HG03159 (cell line): Measurements from ENCODE around the gene TP73.
"Not testable (repeated sequence)": the region's sequence is repeated elsewhere in the genome, so short reads cannot be mapped to it uniquely, and the experiment has no call there.

Experiments used
- ATAC-seq: cut with Tn5 transposase; IDR thresholded peaks from one replicate; pipeline ENCODE4 v1.9.1; 2021; ENCODE audit warnings: mild to moderate bottlenecking, moderate library complexity; ENCODE audit not compliant: unreplicated experiment

The TP73 gene

DNA sequence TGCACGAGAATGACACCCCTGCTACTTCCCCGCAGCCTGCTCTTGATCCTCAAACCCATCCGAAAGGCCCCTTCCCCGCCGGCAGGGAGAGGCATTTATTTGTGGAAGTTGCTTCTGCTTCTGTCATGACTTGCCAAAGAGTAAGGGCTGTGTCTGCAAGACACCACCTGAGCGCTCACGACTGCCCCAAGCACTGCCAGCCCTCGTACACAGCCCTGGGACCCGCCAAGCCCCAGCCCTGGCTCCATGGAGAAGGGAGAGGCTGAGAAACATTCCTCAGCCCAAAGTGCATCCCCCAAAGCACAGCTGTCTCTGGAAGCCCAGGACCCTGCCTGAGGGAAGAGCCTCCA, 33.8 kb upstream of the TP73 start:
- no peak for ATAC-seq

DNA sequence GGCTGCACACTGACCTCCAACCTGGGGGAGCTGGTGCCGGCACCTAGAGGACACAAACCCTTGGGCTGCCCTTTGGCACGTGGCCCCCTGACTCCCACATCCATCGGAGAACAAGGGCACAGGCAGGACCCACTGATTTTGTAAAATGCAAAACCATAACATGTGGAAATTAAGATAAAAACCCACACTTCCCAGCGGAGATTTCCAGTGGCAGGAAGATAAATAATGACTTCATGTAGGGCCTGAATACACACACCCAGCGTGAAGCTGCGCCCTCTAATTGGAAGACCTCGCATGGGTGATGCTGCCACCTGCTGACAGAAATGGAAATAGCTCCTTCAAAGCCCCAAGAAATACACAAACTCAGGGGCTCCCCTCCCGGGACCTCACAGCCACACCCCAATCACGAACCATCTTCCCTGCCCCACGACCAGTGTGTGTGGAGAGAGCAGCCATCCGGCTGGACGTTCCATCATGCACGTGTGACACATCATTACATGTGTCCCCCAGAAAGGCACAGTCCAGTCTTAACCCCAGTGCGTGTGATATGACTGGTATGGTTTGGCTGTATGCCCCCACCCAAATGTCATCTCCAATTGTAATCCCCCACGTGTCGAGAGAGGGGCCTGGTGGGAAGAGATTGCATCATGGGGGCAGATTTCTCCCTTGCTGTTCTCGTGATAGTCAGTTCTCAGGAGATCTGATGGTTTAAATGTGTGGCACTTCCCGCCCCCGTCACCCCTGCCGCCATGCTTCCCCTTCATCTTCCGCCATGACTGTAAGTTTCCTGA, 33.2 kb upstream of the TP73 start:
- ATAC-seq: no peak

DNA sequence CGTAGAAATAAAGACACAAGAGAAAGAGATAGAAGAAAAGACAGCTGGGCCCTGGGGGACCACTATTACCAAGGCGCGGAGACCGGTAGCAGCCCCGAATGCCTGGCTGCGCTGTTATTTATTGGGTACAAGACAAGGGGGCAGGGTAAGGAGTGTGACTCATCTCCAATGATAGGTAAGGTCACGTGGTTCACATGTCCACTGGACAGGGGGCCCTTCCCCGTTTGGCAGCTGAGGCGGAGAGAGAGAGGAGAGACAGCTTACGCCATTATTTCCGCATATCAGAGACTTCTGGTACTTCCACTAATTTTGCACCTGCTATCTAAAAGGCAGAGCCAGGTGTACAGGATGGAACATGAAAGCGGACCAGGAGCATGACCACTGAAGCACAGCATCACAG, 31.6 kb upstream of the TP73 start:
- no peak for ATAC-seq

DNA sequence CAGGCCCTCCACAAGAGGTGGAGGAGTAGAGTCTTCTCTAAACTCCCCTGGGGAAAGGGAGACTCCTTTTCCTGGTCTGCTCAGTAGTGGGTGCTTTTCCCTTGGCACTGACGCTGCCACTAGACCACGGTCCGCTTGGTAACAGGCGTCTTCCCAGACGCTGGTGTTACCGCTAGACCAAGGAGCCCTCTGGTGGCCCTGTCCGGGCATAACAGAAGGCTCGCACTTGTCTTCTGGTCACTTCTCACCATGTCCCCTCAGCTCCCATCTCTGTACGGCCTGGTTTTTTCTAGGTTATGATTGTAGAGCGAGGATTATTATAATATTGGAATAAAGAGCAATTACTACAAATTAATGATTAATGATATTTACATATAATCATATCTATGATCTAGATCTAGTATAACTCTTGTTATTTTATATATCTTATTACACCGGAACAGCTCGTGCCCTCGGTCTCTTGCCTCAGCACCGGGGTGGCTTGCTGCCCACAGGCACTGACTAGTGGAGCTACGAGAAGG, 31.1 kb upstream of the TP73 start:
- not testable (repeated sequence) for ATAC-seq

DNA sequence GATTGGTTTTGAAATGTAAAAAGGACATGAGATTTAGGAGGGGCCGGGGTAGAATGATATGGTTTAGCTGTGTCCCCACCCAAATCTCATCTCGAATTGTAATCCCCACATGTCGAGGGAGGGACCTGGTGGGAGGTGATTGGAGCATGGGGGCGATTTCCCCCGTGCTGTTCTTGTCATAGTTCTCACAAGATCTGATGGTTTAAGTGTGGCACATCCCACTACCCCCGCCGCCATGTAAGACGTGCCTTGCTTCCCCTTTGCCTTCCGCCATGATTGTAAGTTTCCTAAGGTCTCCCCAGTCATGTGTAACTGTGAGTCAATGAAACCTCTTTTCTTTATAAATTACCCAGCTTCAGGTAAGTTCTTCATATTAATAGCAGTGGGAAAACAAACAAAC, 30.2 kb upstream of the TP73 start:
- ATAC-seq: not testable (repeated sequence)

DNA sequence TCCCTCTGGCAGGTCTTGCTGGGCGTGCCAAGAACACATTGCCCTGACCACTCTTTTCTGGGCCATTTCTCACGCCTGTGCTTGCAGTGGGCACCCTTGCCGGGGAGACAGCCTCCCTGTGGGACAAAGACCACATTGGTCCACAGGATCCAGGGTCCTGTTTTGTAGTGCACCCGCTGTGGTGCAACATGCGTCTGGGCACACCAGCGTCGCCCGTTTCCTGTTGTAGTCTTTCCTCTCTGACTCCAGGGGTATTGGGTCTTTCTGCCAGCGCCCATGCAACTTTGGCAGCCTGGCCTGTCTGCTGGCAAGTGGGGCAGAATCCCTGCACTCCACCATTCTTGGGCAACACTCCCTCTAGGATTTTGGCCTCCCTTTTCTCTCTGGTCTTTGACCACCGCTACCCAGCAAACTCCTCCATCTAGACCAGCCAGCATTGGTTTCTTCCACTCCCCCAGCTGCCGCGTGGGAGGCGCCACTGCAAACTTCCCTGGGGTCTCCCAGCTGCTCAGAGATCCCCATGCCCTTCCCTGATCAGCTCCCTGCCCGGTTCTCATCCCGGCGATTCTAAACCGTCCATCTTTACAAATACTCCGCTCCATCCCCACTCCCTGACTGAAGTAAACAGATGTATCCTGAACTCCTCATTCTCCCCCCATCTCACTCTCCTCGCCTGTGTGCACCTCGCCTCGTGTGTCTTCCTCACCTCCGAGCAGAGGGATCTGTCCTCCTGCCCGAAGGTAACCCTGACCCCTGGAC, 28.7 kb upstream of the TP73 start:
- no peak for ATAC-seq

DNA sequence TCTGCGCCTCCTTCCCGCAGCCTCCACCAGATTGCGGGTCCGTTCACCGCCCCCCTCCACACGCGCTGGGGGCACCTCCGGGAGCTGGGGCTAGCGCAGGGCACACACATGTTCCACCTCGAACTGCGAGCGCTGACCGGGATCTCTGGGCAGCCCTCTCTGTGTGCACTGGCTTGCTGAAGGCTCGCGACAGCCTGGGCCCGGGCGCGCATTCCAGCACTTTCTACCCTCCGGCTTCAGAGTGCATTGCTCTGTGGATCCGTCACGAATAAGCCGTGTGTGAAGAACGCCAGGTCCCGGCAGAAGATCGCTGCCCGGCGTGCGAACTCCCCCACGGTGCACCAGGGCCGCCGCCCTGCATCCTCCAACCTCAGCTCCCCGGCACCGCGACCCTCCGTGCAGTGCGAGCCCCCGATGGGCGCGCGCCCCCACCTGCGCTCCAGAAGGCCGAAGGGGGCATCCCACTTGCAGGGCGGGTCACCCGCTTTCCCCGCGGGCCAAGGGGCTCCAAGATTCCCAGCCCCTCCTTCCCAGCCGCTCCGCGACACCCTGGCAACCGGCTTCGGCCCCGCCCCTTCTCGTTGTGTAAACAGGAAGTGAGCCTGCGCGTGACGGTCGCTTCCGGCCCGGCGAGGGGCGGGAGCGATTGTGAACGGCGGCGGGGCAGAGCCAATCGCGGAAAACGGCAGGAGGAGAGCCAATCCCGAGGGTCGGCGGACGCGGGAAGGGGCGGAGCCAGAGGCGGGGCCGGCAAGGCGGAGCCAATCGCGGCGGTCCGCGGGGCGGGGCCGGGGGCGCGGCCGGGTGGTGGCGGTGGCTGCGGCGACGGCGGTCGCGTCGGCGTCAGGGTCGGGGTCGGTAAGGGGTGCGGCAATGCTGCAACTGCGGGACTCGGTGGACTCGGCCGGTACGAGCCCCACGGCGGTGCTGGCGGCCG, 27.8 kb upstream of the TP73 start, which contains the start of gene TPRG1L:
TPRG1L (plus strand) TSS at position 816 of the 937 bp plus-strand sequence; CDS start at position 874, 58 bp downstream.
- ATAC-seq: peak; percentile 93

DNA sequence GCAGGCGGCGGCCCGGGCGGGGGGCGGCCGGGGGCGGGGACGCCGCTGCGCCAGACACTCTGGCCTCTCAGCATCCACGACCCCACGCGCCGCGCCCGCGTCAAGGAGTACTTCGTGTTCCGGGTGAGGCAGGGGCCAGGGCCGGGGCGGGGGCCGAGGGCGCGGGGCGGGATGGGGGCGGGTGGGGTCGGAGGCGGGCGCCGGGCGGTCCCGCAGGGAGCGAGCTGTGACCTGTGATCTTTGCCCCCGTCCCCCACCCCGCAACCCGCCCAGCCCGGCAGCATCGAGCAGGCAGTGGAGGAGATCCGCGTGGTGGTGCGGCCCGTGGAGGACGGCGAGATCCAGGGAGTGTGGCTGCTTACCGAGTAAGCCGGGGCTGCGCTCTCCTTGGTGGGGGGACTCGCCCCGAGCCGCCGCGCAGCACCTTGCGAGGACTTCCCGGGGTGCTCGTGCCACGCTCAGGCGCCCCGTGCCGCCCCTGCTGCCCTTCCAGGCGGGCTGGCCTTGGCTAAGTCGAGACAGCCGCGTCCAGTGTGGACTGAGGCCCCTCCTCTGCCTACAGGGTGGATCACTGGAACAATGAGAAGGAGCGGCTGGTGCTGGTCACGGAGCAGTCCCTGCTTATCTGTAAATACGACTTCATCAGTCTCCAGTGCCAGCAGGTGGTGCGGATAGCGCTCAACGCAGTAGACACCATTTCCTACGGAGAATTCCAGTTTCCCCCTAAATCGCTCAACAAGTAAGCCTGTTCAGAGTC, 27.0 kb upstream of the TP73 start:
- ATAC-seq: peak; percentile 10

DNA sequence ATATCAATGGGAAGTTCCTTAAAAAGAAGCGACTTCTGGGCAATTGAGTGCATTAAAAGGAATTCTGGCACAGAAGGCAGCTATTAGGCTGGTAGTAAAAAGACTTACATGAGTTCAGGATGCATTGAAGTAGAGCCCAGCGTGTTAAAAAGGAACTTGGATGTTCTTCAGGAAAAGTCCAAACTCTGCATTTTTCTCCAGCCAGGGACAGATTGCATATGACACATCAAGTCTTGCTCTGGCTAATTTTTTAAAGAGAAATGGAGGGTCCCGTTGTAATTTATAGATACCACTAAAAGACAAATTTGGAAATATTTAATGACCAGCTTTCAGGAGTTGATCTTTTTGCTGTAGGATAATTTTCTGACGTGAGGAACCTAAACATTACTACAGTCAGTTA, 26.3 kb upstream of the TP73 start:
- no peak for ATAC-seq

DNA sequence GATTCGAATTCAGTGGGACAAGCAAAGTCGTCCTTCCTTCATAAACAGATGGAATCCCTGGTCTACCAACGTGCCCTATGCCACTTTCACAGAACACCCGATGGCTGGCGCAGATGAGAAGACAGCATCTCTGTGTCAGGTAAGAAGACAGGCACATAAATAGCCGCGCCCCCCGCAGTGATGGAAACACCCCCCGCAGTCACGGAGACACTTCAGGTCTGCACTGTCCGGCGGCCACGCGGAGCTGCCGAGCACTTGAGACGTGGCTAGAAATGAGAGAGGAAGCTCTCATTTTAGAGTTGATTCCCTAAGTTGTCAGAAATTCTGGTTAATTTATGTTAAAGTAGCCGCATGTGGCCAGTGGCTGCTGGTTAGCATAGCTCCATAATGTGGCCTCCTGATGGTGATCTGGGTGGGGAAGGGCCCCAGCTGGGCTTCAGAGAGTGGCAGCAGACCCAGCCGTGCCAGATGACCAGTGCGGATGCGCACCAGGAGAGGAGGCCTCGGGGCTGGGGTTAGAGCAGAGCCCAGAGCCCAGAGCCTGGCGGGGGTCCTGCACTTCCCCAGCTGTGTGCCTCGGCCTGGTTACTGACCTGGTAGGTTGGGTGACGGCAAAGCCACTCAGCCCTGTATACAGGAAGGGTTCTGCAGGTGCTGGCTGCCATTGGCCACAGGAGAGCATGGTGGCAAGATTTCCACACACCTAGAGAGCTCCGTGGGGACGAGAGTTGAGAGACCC, 24.6 kb upstream of the TP73 start:
- ATAC-seq: no peak

DNA sequence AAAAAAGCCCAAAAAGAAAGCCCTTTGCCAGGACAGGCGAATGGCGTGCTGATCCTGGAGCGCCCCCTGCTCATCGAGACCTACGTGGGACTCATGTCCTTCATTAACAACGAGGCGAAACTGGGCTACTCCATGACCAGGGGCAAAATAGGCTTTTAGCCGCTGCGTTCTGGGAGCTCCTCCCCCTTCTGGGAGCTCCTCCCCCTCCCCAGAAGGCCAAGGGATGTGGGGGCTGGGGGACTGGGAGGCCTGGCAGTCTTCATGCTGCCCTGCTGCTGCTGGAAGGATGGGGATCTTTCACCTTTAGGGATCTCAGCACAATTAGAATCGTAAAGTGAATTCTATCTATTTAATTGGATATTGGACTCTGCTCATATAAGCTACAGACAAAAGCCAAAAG, 23.9 kb upstream of the TP73 start:
- no peak for ATAC-seq

DNA sequence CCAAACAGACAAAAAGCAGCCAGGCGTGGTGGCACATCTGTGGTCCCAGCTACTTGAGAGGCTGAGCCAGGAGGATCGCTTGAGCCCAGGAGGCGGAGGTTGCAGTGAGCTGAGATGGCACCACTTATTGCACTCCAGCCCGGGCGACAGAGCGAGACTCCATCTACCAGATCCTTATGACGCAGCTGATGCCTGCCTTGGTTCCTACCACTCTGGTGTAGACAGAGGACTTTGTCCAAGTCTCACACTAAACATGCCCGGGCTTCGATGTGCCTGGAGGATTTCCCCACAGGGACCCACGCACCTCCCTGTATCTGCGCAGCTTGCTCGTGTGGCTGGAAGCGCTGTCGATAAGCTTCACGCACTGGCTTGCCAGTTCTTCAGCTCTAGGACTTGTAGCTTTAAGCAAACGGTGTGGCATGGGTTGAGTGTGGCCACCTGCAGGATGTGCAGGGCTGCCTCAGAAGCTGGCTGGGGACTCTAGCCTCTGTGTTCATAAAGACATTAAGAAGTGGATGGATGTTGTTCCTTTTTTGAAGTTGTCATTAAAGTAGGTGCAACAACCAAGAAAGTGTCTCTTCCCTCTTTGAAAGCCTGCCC, 22.7 kb upstream of the TP73 start:
- no peak for ATAC-seq

DNA sequence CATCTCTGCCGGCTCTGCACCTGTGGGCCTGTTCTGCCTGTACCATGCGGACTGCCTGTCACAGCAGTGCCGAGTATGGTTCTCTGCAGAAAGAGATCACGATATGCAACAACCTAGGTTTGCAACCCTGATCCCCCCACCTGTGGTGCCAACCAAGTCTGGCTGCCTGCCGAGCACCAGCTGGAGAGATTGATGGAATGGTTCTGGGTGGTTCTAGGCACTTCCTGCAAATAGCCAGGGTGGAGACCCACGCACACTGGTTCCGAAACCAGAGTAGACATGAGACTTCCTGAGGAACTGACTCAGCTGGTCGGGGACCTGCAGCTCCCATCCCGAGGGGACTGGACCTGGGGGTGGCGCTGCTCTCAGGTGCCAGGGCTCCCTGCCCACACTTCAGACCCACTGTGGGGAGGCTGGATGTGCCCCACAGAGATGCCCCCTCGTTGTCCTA, 22.1 kb upstream of the TP73 start:
- ATAC-seq: no peak

DNA sequence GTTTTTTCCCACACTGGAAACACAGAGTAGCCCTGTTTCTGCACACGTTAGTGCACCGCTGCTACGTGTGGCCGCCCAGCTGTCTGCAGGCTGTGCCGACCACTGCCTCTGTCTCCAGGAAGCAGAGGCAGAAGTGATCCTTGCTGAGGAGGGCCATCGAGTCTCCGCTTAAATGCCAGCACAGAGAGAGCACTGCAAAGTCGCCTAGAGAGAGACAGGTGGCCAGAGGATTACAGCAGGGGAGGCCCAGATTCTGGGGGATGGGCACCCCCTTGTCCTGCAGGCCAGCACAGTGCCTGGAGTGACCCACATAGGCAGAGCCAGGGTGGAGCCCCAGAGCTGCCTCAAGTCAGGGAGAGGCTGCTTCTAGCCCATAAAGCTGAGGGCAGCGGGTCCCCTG, 21.4 kb upstream of the TP73 start:
- ATAC-seq: no peak

DNA sequence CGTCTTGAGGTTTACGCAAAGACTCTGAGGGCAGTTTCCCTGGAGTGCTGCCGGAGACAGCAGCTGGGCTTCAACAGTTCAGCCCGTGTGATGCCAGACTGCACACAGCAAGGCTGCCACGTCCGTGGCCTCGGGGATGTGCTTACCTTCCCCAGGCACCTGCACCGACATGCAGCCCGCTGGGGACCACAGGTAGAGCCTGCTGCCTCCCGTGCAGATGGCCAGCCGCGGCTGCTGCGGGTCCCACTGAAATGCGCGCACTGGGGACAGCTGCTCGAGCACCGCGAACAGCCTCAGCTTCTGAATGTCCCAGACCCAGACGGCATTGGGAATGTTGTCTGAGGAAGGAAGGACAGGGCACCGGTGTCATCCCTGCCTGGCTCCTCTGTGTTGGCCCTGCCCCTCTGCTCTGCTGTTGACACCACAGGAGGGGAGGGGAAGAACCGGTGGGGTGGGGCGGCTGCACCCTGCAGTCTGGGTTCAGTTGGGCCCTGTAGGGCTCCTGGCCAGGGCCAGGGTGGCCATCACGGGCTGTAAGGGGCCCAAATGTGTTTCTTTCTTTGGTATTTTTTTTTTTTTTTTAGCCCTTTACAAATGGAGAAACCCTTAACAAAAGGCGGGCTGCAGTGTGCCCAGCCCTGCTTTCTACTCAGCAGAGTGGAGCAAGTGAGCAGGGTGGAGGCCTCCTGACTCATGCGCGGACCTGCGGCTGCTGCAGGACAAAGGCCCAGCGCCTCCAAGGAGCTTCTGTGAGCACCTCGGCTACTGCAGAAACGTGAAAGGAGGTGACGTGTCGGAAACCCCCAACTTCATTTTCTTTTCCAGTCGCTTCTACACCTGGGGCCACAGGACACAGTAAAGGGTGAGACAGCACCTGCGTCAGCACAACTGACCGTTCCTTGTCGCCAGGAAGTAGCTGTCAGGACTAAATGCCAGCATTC, 20.7 kb upstream of the TP73 start:
- ATAC-seq: no peak

DNA sequence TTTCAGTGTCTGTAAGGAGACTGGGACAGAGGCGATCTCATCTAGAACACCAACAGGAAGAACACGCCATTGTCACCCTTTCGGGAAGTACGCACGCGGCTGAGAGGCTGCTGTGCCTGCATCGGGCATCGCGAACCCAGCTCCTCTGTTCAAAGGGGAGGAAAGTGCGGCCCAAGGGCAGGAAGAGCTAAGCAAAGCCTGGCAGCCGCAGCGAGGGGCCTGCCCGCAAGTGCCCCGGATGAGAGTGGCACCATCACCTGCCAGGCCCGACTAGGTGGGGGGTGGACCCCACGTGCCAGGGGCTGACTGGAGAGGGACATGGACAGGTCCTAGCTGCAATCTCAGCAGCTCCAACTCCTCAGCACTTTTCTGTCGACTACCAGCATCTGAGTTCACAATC, 20.0 kb upstream of the TP73 start:
- no peak for ATAC-seq

DNA sequence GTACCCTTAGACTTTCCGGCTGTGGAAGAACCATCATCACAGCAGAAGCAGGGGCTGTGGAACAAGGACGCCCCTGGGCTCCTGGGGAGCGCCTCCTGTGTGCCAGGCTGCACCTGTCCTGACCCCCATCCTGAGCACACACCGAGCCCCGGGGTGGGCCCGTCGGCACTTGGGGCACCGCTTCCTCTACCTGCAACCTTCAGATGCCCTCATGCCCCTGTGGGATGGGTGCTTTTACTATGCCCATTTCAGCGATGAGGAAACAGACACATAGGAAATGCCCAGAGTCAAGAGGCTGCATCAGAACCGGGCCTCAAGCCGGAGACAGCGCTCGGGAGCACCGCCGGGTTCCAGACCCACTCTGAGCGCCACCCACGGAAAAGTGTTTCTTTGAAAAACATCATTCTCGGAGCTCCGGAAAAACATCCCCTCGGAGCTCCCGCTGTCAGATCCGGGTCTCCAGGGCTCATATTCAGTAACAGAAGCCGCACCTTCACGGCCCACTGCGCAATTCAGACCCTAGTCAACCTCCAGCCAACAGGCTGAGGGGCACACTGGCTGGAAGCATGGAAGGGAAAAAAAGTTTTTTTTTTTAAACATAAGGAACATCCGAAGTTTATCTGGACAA, 19.5 kb upstream of the TP73 start:
- no peak for ATAC-seq
